Measurements from ENCODE around the gene SIRPB2.

- TF ChIP-seq CTCF (IDR thresholded peaks at IDR 0.05) = no peak
- no peak for TF ChIP-seq POLR2A (IDR thresholded peaks at IDR 0.05)
These were observed 60.1 kb downstream of the SIRPB2 start for GRCh38 chr20:1431158-1431557.
